PFSK-1 (cell line): ENCODE measurements around the gene RFC2.

Source experiments
- POLR2AphosphoS5 ChIP-seq: IDR thresholded peaks from 2 replicates; pipeline ENCODE4 v1.6.1; 2012; ENCODE audit warnings: low read depth, mild to moderate bottlenecking, control low read depth, low read length, moderate library complexity
- TAF1 ChIP-seq: IDR thresholded peaks from 2 replicates; pipeline ENCODE4 v1.6.1; 2012; ENCODE audit warnings: low read length, control low read depth, borderline replicate concordance; ENCODE audit not compliant: insufficient read depth

DNA sequence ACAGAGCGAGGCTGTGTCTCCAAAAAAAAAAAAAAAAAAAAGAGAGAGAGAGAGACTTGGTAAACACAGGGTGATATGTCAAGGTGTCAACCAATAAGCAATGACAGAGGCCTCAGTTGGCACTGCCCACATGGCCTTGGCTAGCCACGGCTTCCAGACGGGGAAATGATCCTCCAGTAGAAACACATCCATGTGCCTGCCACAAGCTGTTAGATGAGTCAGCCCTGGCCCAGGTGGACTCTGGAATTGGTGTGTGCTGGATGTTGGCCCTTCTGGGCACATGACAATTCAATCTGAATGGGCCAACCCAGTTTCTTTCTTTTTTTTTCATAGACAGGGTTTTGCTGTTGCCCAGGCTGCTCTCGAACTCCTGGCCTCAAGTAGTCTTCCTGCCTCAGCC lies 13.7 kb downstream of the RFC2 start:
- no peak for TF ChIP-seq POLR2AphosphoS5
- no peak for TF ChIP-seq TAF1
